ENCODE data around the gene FILIP1.
A peak's percentile ranks its signal among the peaks of the same experiment; 100 is the strongest.

FILIP1 gene

GRCh38 chr6:75377386-75377785 lies 116.2 kb downstream of the FILIP1 start:
- no peak for DNase-seq

- DNase-seq: no peak
Measured at GRCh38 chr6:75376347-75377024, 117.1 kb downstream of the FILIP1 start.

GRCh38 chr6:75374961-75375400 lies 118.6 kb downstream of the FILIP1 start:
- DNase-seq: no peak

- no peak for DNase-seq
Measured at GRCh38 chr6:75372884-75373283, 120.7 kb downstream of the FILIP1 start.

GRCh38 chr6:75370011-75370410 lies 123.6 kb downstream of the FILIP1 start:
- DNase-seq: no peak

GRCh38 chr6:75368864-75369402 lies 124.7 kb downstream of the FILIP1 start:
- no peak for DNase-seq

- DNase-seq: no peak
Measured at GRCh38 chr6:75368151-75368779, 125.3 kb downstream of the FILIP1 start.

- no peak for DNase-seq
Measured at GRCh38 chr6:75363304-75363703, 130.3 kb downstream of the FILIP1 start.

- DNase-seq: no peak
Measured at GRCh38 chr6:75353644-75354043, 140.0 kb downstream of the FILIP1 start.

GRCh38 chr6:75351570-75351969 lies 142.0 kb downstream of the FILIP1 start:
- DNase-seq: no peak

GRCh38 chr6:75350808-75351207 lies 142.8 kb downstream of the FILIP1 start:
- no peak for DNase-seq

GRCh38 chr6:75350156-75350555 lies 143.4 kb downstream of the FILIP1 start:
- no peak for DNase-seq

GRCh38 chr6:75349262-75349984 lies 144.2 kb downstream of the FILIP1 start:
- no peak for DNase-seq

GRCh38 chr6:75348882-75349261 lies 144.7 kb downstream of the FILIP1 start:
- no peak for DNase-seq

GRCh38 chr6:75347898-75348610 lies 145.5 kb downstream of the FILIP1 start:
- DNase-seq: no peak

- no peak for DNase-seq
Measured at GRCh38 chr6:75345413-75345812, 148.2 kb downstream of the FILIP1 start.

GRCh38 chr6:75344455-75344854 lies 149.1 kb downstream of the FILIP1 start:
- DNase-seq: no peak

GRCh38 chr6:75344021-75344420 lies 149.6 kb downstream of the FILIP1 start:
- no peak for DNase-seq

GRCh38 chr6:75337835-75338580 lies 155.6 kb downstream of the FILIP1 start:
- no peak for DNase-seq

GRCh38 chr6:75334266-75335040 lies 159.1 kb downstream of the FILIP1 start:
- peak; percentile 6 for DNase-seq

- DNase-seq: no peak
Measured at GRCh38 chr6:75333676-75334200, 159.9 kb downstream of the FILIP1 start.

All from NCI-H2171 treated with DMSO at 0.1 percent for 48 hours (cell line).